Muscle layer of duodenum (tissue), 2 donors: ENCODE data around the gene CNGA4.

Source experiments
- H3K27ac ChIP-seq: one replicate; pipeline ENCODE4 v1.7.0; 2013; ENCODE audit warnings: mild to moderate bottlenecking, low read length
- H3K27me3 ChIP-seq: one replicate; pipeline ENCODE4 v1.7.0; 2013; ENCODE audit warnings: low read depth, mild to moderate bottlenecking, control low read depth, low read length
- H3K36me3 ChIP-seq, 2 donors: one replicate each; pipeline ENCODE4 v1.7.0; 2013; ENCODE audit warnings: low read length in 2 of 2, control low read depth in 1 of 2, mild to moderate bottlenecking in 1 of 2; ENCODE audit not compliant: insufficient read depth in 2 of 2, control insufficient read depth in 1 of 2
- H3K4me1 ChIP-seq, 2 donors: one replicate each; pipeline ENCODE4 v1.7.0; 2013; ENCODE audit warnings: low read length in 2 of 2, mild to moderate bottlenecking in 2 of 2, control low read depth in 1 of 2, moderate library complexity in 1 of 2; ENCODE audit not compliant: insufficient read depth in 2 of 2, control insufficient read depth in 1 of 2
- H3K4me3 ChIP-seq, 2 donors: one replicate each; pipeline ENCODE4 v1.7.0; 2013; ENCODE audit warnings: low read length in 2 of 2, low read depth in 1 of 2, mild to moderate bottlenecking in 1 of 2
- H3K9me3 ChIP-seq, 2 donors: one replicate each; pipeline ENCODE4 v1.7.0; 2013; ENCODE audit warnings: low read length in 2 of 2, control low read depth in 1 of 2, mild to moderate bottlenecking in 1 of 2; ENCODE audit not compliant: control insufficient read depth in 1 of 2
- donor health status: healthy.

Gene CNGA4

DNA sequence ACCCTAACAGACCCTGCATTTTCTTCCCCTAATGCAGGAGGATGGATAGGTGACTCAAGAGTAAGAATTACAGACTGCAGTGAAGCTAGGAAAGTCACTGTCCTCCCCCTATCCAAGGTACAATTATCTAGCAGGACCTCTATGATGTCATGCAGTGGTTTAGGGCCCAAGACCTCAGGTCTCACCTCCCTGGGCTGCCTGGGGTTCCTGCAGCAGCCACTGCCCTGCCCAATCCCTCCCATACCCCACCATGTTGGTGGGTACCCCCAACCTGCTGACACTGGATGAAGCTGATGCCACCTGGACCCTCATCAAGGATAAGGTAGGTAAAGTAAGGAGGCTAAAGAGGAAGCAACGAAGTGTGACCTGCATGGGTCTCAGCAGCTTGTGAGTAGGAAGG is 33.5 kb upstream of the CNGA4 start, which contains the start of gene C11orf42:
Gene C11orf42, plus strand, starts transcription at position 192 of the 400 bp plus-strand sequence. Its CDS starts 59 bp downstream, at position 251.
- Histone ChIP-seq H3K27ac (no peak within 1 kb of the TSS), H3K27me3 (no peaks in the 10 kb centered on the region), H3K9me3 (no peaks in the 10 kb centered on the region), H3K4me1 (no peaks in the 10 kb centered on the region), H3K4me3 (no peak within 1 kb of the TSS), H3K36me3 (peaks cover 9 to 18% of the 10 kb centered on the region in 2 donors)

DNA sequence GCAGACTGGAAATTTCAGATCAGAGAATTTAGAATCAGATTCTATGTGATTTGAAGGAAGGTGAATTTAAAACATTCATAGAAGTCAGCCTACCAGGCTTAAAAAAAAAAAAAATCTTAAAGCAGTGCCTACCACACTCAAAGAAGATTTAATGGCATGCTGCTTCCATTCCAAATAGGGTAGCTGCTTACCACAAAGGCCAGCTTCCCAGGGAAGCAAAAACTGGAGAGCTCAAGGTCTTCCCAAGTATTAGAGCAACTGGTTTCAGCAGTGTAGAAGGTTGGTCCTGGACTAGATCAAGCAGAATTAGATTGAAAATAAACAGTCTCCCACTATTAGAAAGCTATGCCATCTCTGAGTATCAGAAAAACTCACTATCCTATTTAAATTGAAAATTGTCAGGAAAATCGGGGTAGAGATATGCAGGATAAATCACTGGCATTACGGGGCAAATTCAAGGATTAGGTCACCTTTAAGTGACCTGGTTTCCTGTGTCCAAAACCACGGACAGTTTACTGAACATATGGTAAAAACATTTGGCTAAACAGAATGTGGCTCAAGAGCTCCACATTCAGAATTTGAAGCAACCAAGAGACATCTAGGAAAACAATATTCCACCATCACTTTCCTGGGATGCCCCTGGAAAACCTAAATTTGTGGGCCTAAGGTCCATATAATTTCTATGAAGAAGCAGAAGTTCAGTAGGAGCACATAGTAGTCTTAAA is 32.3 kb upstream of the CNGA4 start:
- no peaks in the 10 kb centered on the region for H3K9me3 ChIP-seq
- no peak overlapping the region for H3K27ac ChIP-seq
- H3K4me3 ChIP-seq = no peak overlapping the region
- H3K4me1 ChIP-seq = no peaks in the 10 kb centered on the region
- H3K36me3 ChIP-seq = peaks cover 21% of the 10 kb centered on the region in 2 donors
- no peaks in the 10 kb centered on the region for H3K27me3 ChIP-seq

DNA sequence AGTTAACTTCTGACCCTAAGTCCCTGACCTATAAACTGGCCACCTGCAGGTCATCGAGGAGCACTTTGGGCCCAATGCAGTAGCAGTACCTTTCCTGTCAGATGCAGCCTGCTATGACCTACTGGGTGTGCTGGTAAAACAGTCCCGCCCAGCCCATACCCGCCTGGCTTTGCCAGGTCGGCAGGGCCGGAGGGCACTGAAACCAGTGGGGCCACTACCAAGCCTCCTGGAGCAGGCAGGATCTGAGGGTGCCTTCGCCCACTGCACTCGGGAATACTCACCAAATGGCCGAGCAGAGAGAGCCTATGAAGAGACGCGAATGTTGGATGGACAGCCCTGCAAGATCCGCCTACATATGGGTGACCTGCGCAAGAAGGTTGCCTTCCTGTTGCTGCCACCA is 29.1 kb upstream of the CNGA4 start:
- peaks cover 45 to 48% of the 10 kb centered on the region in 2 donors for H3K36me3 ChIP-seq
- H3K9me3 ChIP-seq = no peaks in the 10 kb centered on the region
- no peaks in the 10 kb centered on the region for H3K27me3 ChIP-seq
- no peak overlapping the region for H3K27ac ChIP-seq
- no peaks in the 10 kb centered on the region for H3K4me1 ChIP-seq
- no peak overlapping the region for H3K4me3 ChIP-seq

DNA sequence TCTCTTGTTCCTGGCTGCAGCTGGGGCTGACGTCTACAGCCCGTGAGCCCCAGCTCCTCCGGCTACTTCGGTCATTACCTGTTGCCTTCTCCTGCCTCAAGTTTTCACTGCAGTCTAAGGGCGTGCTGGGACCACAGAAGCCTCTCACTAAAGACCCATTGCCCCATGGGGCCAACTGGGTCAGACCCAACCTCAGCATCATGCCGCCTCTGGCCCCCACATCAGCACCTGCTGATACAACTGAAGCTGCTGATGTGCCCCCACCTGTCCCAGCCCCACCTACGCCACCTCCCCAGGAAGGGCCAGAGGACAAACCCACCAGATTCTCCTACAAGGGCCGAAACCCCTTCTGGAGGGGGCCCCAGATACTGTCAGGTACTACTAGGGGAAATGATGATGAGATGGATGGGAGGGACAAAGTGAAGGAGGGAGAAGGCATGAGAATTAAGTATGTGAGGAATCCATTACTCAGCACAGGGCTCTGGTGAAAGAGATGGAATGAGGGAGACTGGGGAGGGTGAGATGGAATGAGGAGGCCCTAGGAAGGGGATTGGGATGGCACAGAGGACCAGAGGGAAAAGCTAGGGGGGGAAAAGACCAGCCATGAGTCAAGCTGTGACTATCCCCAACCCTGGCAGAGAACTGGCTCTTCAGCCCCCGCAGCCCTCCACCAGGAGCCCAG is 28.5 kb upstream of the CNGA4 start:
- Histone ChIP-seq H3K9me3 (no peaks in the 10 kb centered on the region), H3K27me3 (no peaks in the 10 kb centered on the region), H3K4me1 (no peaks in the 10 kb centered on the region), H3K4me3 (no peak overlapping the region), H3K27ac (no peak overlapping the region), H3K36me3 (peaks cover 46 to 50% of the 10 kb centered on the region in 2 donors)

DNA sequence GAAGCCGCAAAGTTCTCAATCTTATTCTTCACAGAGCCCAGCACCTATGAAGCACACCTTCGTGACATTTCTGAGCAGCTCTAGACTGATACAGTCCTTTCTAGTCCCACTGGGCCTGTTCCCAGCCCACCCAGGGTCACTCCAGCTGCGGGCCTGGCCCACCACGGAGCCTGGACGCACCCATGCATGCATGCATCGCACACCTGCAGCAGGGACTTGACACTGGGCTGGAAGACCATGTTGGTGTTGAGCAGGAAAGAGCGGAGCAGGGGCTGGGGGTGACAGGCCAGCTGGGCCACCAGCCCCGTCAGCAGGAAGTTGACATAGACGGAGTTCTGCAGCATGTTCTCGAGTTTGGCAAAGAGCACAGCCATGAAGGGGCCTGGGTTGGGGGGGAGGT is 24.4 kb upstream of the CNGA4 start:
- no peaks in the 10 kb centered on the region for H3K4me1 ChIP-seq
- H3K36me3 ChIP-seq = peaks cover 71 to 85% of the 10 kb centered on the region in 2 donors
- no peak overlapping the region for H3K27ac ChIP-seq
- no peak overlapping the region for H3K4me3 ChIP-seq
- no peaks in the 10 kb centered on the region for H3K9me3 ChIP-seq
- H3K27me3 ChIP-seq = no peaks in the 10 kb centered on the region

DNA sequence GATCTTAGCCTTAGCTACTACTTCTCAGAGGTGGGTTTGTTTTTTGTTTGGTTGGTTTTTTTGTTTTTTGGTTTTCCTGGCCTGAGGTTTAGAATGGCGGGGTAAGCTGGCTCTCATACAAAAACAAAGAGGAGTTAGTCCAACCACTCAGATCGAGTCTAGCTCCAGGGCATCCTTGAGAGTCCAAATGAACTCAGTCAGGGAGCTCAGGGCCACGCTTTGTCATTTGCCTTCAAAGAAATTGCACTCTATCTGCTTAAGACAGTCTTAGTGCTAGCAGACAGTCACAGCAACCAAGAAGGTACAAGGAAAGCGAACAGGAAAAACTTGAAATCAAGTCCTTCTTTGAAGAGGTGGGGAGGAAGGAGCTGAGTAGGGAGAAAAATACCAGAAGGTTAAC is 22.4 kb upstream of the CNGA4 start:
- Histone ChIP-seq H3K36me3 (peaks cover 76% of the 10 kb centered on the region in 2 donors), H3K4me3 (no peak overlapping the region), H3K27me3 (no peaks in the 10 kb centered on the region), H3K27ac (no peak overlapping the region), H3K4me1 (no peaks in the 10 kb centered on the region), H3K9me3 (no peaks in the 10 kb centered on the region)

DNA sequence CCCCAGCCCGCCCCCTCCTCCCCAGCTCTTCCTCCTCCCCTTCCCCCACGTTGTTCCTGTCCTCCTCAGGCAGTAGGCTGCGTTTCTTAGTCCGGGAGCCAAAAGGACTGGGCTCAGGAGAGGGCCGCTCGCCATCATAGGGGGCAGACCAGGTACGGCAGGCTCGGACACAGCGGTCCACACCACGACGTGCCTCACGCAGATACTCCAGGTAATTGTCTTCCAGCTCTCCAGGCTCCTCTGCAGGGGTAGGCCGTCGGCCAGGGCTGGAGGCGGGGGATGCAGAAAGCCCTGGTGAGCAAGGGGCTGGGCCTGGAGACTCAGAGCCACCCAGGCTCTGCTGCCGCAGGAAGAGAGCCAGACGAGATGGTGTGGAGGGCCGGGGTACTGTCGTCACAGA is 21.2 kb upstream of the CNGA4 start:
- H3K27me3 ChIP-seq = no peaks in the 10 kb centered on the region
- no peak overlapping the region for H3K27ac ChIP-seq
- H3K36me3 ChIP-seq = peaks cover 76 to 77% of the 10 kb centered on the region in 2 donors
- H3K4me3 ChIP-seq = no peak overlapping the region
- H3K4me1 ChIP-seq = no peaks in the 10 kb centered on the region
- H3K9me3 ChIP-seq = no peaks in the 10 kb centered on the region

DNA sequence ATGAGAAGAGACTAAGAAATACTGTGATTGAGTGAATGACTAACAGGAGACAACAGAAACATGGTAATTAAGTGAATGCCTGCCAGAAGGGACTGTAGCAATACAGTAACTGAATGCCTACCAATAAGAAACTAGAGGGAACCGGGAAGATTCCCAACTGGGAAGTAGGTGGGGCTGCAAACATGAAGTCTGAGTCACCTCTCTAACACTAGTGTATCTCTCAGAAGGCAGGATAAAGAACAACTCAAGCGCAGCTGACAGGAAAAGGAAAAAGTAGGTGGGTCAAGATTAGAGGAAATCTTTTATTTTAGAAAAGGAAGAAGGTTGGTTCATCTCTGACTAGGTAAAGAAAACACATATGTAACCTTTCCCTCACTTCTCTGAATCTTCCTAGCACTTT is 19.5 kb upstream of the CNGA4 start:
- H3K4me1 ChIP-seq = no peaks in the 10 kb centered on the region
- no peaks in the 10 kb centered on the region for H3K9me3 ChIP-seq
- peaks cover 77 to 82% of the 10 kb centered on the region in 2 donors for H3K36me3 ChIP-seq
- H3K27me3 ChIP-seq = no peaks in the 10 kb centered on the region
- H3K4me3 ChIP-seq = no peak overlapping the region
- peak overlapping the region; percentile 28 for H3K27ac ChIP-seq

DNA sequence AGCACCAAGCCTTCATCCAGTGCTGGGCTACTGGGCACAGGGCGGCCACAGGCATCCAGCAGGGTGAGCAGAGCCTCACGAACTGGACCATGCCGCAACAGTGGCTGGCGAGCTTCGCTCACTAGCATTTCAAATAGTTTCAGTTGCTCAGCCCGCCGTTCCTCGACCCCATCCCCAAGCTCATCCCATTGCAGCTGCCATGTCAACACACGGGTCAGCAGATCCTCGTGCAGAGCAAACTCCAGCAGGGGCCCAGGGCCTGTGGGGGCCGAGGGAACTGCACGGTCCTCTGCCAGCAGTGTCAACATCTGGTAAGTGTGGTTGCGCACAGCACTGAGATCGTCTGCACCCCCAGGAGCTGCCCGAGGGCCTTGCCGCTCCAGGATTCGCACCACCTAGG is 15.0 kb upstream of the CNGA4 start:
- Histone ChIP-seq H3K4me1 (peaks cover 0 to 15% of the 10 kb centered on the region in 2 donors), H3K9me3 (no peaks in the 10 kb centered on the region), H3K4me3 (no peak overlapping the region), H3K36me3 (peaks cover 46% of the 10 kb centered on the region in 2 donors), H3K27ac (no peak overlapping the region), H3K27me3 (no peaks in the 10 kb centered on the region)

DNA sequence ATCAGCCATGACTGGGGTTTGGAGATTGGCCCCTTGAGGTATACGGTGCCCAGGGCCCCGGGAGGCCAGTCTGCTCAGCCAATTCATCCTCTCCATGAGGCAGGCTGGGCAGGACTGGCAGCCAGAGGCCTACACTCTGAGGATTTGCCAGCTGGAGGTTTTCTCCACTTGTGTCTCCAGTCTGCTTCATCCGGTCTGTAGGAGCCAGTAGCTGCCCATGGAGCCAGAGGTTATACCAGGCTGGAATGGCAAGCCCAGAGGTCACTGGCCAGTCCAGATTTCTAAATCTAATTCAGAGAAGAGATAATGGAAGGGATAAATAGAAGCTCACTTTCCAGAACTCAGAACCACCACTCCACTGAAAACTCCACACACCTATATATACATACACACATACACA is 14.5 kb upstream of the CNGA4 start:
- no peak overlapping the region for H3K27ac ChIP-seq
- H3K9me3 ChIP-seq = no peaks in the 10 kb centered on the region
- peaks cover 40% of the 10 kb centered on the region in 2 donors for H3K36me3 ChIP-seq
- H3K4me1 ChIP-seq = peaks cover 0 to 15% of the 10 kb centered on the region in 2 donors
- no peaks in the 10 kb centered on the region for H3K27me3 ChIP-seq
- H3K4me3 ChIP-seq = no peak overlapping the region

DNA sequence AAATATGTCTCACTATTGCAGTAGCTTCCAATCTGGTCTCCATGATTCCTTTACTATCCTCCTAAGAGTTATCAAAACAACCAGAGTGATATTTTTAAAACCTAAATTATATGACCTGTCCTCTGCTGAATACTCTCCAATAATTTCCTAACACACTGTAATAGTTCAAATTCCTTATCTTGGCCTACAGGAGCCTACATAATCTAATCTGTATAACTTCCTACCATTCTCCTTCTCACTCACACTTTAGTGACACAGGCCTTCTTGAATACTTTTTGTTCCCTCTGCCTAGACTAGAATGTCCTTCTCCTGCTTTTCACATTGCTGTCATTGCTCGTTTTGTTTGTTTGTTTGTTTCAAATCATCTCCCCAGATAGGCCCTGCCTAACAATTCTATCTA is 13.9 kb upstream of the CNGA4 start:
- H3K9me3 ChIP-seq = no peaks in the 10 kb centered on the region
- H3K4me1 ChIP-seq = peaks cover 0 to 15% of the 10 kb centered on the region in 2 donors
- peaks cover 34% of the 10 kb centered on the region in 2 donors for H3K36me3 ChIP-seq
- H3K4me3 ChIP-seq = no peak overlapping the region
- no peak overlapping the region for H3K27ac ChIP-seq
- no peaks in the 10 kb centered on the region for H3K27me3 ChIP-seq
